ENCODE results near the gene XRCC1. TPM values are rescaled to one million over a fixed set of nuclear protein-coding genes. Genes with fewer than 3 reads are reported as not detected.
"Not testable (repeated sequence)": the region's sequence is repeated elsewhere in the genome, so short reads cannot be mapped to it uniquely, and the experiment has no call there.

Gene XRCC1
- total RNA-seq, 1 donor from 2014 or later: 20.9 TPM

- TF ChIP-seq CTCF (IDR thresholded peaks at IDR 0.05): no peak
- no peak for TF ChIP-seq POLR2AphosphoS5 (IDR thresholded peaks at IDR 0.05; ENCODE audit: insufficient read depth in 1 of 2, low read depth in 1 of 2)
- no peak for TF ChIP-seq POLR2A (IDR thresholded peaks at IDR 0.05)
- intact Hi-C loops (cut with DNase I): no loop called here
- peaks cover 15% of the 10 kb centered on the region for H3K4me1 ChIP-seq
- peaks cover 0 to 17% of the 10 kb centered on the region in 2 donors for H3K36me3 ChIP-seq
- H3K4me3 ChIP-seq: no peak overlapping the region
- no peaks in the 10 kb centered on the region for H3K9me3 ChIP-seq
- H3K27me3 ChIP-seq: no peaks in the 10 kb centered on the region
- DNase-seq (ENCODE audit: extremely low spot score in 2 of 2): no peak
- H3K27ac ChIP-seq: no peak overlapping the region
Measured at GRCh38 chr19:43609872-43610271, 34.5 kb upstream of the XRCC1 start.

GRCh38 chr19:43607238-43608205 lies 32.2 kb upstream of the XRCC1 start:
- Histone ChIP-seq H3K36me3 (peaks cover 0 to 8% of the 10 kb centered on the region in 2 donors), H3K9me3 (no peaks in the 10 kb centered on the region), H3K4me3 (no peak overlapping the region), H3K27me3 (no peaks in the 10 kb centered on the region), H3K4me1 (peaks cover 15% of the 10 kb centered on the region), H3K27ac (no peak overlapping the region)
- no peak for DNase-seq (ENCODE audit: extremely low spot score in 2 of 2)
- TF ChIP-seq POLR2AphosphoS5 (IDR thresholded peaks at IDR 0.05; ENCODE audit: insufficient read depth in 1 of 2, low read depth in 1 of 2) (no peak), CTCF (IDR thresholded peaks at IDR 0.05) (no peak), POLR2A (IDR thresholded peaks at IDR 0.05) (no peak)
- intact Hi-C loops (cut with DNase I): no loop called here

GRCh38 chr19:43606569-43607229 lies 31.4 kb upstream of the XRCC1 start:
- DNase-seq (ENCODE audit: extremely low spot score in 2 of 2): no peak
- Histone ChIP-seq H3K4me1 (peaks cover 15% of the 10 kb centered on the region), H3K36me3 (peaks cover 0 to 5% of the 10 kb centered on the region in 2 donors), H3K4me3 (no peak overlapping the region), H3K27me3 (no peaks in the 10 kb centered on the region), H3K9me3 (no peaks in the 10 kb centered on the region), H3K27ac (no peak overlapping the region)
- intact Hi-C loops (cut with DNase I): no loop called here
- TF ChIP-seq CTCF (IDR thresholded peaks at IDR 0.05): no peak
- no peak for TF ChIP-seq POLR2A (IDR thresholded peaks at IDR 0.05)
- TF ChIP-seq POLR2AphosphoS5 (IDR thresholded peaks at IDR 0.05; ENCODE audit: insufficient read depth in 1 of 2, low read depth in 1 of 2): no peak

- peaks cover 0 to 5% of the 10 kb centered on the region in 2 donors for H3K36me3 ChIP-seq
Measured at GRCh38 chr19:43605875-43606568, 30.7 kb upstream of the XRCC1 start.

GRCh38 chr19:43600326-43600725 lies 25.0 kb upstream of the XRCC1 start:
- H3K4me1 ChIP-seq: peaks cover 18% of the 10 kb centered on the region
- intact Hi-C loops (cut with DNase I); DNase-seq (ENCODE audit: extremely low spot score in 2 of 2); H3K9me3 ChIP-seq; H3K27me3 ChIP-seq; H3K27ac ChIP-seq; H3K4me3 ChIP-seq: not testable (repeated sequence)
- H3K36me3 ChIP-seq: peaks cover 0 to 12% of the 10 kb centered on the region in 2 donors

More at GRCh38 chr19:43605875-43606568, 30.7 kb upstream of the XRCC1 start:
- Histone ChIP-seq H3K9me3 (no peaks in the 10 kb centered on the region), H3K27me3 (no peaks in the 10 kb centered on the region), H3K4me1 (peaks cover 15% of the 10 kb centered on the region), H3K4me3 (no peak overlapping the region), H3K27ac (no peak overlapping the region)
- no peak for DNase-seq (ENCODE audit: extremely low spot score in 2 of 2)
- no peak for TF ChIP-seq POLR2A (IDR thresholded peaks at IDR 0.05)
- TF ChIP-seq POLR2AphosphoS5 (IDR thresholded peaks at IDR 0.05; ENCODE audit: insufficient read depth in 1 of 2, low read depth in 1 of 2): no peak
- no peak for TF ChIP-seq CTCF (IDR thresholded peaks at IDR 0.05)
- intact Hi-C loops (cut with DNase I): no loop called here
